HG02623 (cell line): Measurements from ENCODE around the gene MRPS22.

Experiments
- ATAC-seq: cut with Tn5 transposase; IDR thresholded peaks from one replicate; pipeline ENCODE4 v1.9.1; 2021; ENCODE audit warnings: moderate library complexity; ENCODE audit not compliant: unreplicated experiment

The MRPS22 gene

GRCh38 chr3:139311557-139311956 is 32.3 kb upstream of the MRPS22 start:
- ATAC-seq, result no peak

GRCh38 chr3:139312416-139312815 is 31.4 kb upstream of the MRPS22 start:
- no peak for ATAC-seq

GRCh38 chr3:139312959-139313358 is 30.9 kb upstream of the MRPS22 start:
- ATAC-seq, result no peak

GRCh38 chr3:139313921-139314320 is 29.9 kb upstream of the MRPS22 start:
- ATAC-seq, result no peak

GRCh38 chr3:139317215-139317614 is 26.6 kb upstream of the MRPS22 start:
- ATAC-seq, result no peak

GRCh38 chr3:139317660-139318430 is 26.0 kb upstream of the MRPS22 start:
- ATAC-seq, result no peak

GRCh38 chr3:139318431-139318816 is 25.4 kb upstream of the MRPS22 start:
- ATAC-seq, result no peak

- no peak for ATAC-seq
Observed at GRCh38 chr3:139318826-139319225, 25.0 kb upstream of the MRPS22 start.

GRCh38 chr3:139319428-139320402 is 24.1 kb upstream of the MRPS22 start:
- ATAC-seq, result no peak

GRCh38 chr3:139320551-139321309 is 23.1 kb upstream of the MRPS22 start:
- no peak for ATAC-seq

- ATAC-seq, result no peak
Observed at GRCh38 chr3:139322346-139322745, 21.5 kb upstream of the MRPS22 start.

GRCh38 chr3:139323146-139323545 is 20.7 kb upstream of the MRPS22 start:
- ATAC-seq, result no peak

- ATAC-seq, result no peak
Observed at GRCh38 chr3:139324456-139324855, 19.4 kb upstream of the MRPS22 start.

- no peak for ATAC-seq
Observed at GRCh38 chr3:139325551-139325950, 18.3 kb upstream of the MRPS22 start.

- ATAC-seq, result no peak
Observed at GRCh38 chr3:139326131-139326530, 17.7 kb upstream of the MRPS22 start.

GRCh38 chr3:139326707-139327106 is 17.1 kb upstream of the MRPS22 start:
- no peak for ATAC-seq

GRCh38 chr3:139327231-139327630 is 16.6 kb upstream of the MRPS22 start:
- ATAC-seq, result no peak

- ATAC-seq, result no peak
Observed at GRCh38 chr3:139327861-139328260, 16.0 kb upstream of the MRPS22 start.

GRCh38 chr3:139328356-139328755 is 15.5 kb upstream of the MRPS22 start:
- no peak for ATAC-seq

GRCh38 chr3:139329364-139329850 is 14.4 kb upstream of the MRPS22 start:
- peak; percentile 97 for ATAC-seq

GRCh38 chr3:139332092-139332491 is 11.7 kb upstream of the MRPS22 start:
- no peak for ATAC-seq
